Measurements from ENCODE around the gene JAM3. TPM values are rescaled to one million over a fixed set of nuclear protein-coding genes. Genes with fewer than 3 reads are reported as not detected.

The JAM3 gene
- total RNA-seq, 2 donors from 2014 or later, result 9.6 to 13.2 TPM

GRCh38 chr11:134155946-134156865 is 87.3 kb downstream of the JAM3 start:
- TF ChIP-seq, protein P1, sequence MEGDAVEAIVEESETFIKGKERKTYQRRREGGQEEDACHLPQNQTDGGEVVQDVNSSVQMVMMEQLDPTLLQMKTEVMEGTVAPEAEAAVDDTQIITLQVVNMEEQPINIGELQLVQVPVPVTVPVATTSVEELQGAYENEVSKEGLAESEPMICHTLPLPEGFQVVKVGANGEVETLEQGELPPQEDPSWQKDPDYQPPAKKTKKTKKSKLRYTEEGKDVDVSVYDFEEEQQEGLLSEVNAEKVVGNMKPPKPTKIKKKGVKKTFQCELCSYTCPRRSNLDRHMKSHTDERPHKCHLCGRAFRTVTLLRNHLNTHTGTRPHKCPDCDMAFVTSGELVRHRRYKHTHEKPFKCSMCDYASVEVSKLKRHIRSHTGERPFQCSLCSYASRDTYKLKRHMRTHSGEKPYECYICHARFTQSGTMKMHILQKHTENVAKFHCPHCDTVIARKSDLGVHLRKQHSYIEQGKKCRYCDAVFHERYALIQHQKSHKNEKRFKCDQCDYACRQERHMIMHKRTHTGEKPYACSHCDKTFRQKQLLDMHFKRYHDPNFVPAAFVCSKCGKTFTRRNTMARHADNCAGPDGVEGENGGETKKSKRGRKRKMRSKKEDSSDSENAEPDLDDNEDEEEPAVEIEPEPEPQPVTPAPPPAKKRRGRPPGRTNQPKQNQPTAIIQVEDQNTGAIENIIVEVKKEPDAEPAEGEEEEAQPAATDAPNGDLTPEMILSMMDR (IDR thresholded peaks at IDR 0.05), result no peak
- TF ChIP-seq POLR2A (IDR thresholded peaks at IDR 0.05), result no peak
- WGBS, 2 donors, result 94% methylated on average over 25 to 28 of the region's 28 CpGs
- no peaks in the 10 kb centered on the region for H3K27me3 ChIP-seq
- peaks cover 0 to 9% of the 10 kb centered on the region in 2 donors for H3K36me3 ChIP-seq (replicated peaks in 1 of 2; ENCODE audit: insufficient read depth in 1 of 2, low read depth in 2 of 2)
- no peak overlapping the region for H3K4me3 ChIP-seq
- DNase-seq, result no peak
- intact Hi-C loops (cut with DNase I), result no loop called here
- ATAC-seq, result no peak
- no peak overlapping the region for H3K27ac ChIP-seq
- H3K4me1 ChIP-seq, result no peaks in the 10 kb centered on the region
- H3K9me3 ChIP-seq, result no peaks in the 10 kb centered on the region

DNA sequence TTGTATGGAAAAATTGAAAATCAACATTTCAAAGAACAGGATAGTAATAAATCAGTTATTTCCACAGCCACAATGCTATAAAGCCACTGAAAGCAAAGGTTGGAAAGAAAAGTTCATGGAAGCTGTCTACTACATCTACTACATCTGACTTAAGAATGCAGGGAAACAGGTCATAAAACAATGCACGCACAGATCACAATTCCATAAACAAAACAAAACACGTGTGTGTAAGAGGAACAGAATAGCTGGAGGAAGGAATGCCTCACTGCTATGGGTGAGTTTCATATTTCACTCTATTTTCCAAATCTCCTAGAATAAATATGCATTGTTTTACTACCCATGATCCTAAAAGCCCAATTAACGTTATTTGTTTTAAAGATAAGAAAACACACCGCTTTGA is 88.6 kb downstream of the JAM3 start:
- Histone ChIP-seq H3K27ac (no peak overlapping the region), H3K9me3 (no peaks in the 10 kb centered on the region), H3K27me3 (no peaks in the 10 kb centered on the region), H3K4me3 (no peak overlapping the region), H3K36me3 (replicated peaks in 1 of 2; ENCODE audit: insufficient read depth in 1 of 2, low read depth in 2 of 2) (peaks cover 0 to 10% of the 10 kb centered on the region in 2 donors), H3K4me1 (no peaks in the 10 kb centered on the region)
- no peak for TF ChIP-seq POLR2A (IDR thresholded peaks at IDR 0.05)
- TF ChIP-seq, protein P1 (IDR thresholded peaks at IDR 0.05), result no peak
- intact Hi-C loops (cut with DNase I), result no loop called here
- no peak for DNase-seq
- WGBS, 2 donors, result 57 to 63% methylated on average over 4 of the region's 4 CpGs
- ATAC-seq, result no peak

- no peaks in the 10 kb centered on the region for H3K9me3 ChIP-seq
- 93 to 95% methylated on average over 9 of the region's 9 CpGs for WGBS, 2 donors
- H3K4me1 ChIP-seq, result no peaks in the 10 kb centered on the region
- no peak for DNase-seq
- H3K27me3 ChIP-seq, result no peaks in the 10 kb centered on the region
- TF ChIP-seq, protein P1 (IDR thresholded peaks at IDR 0.05), result no peak
- TF ChIP-seq POLR2A (IDR thresholded peaks at IDR 0.05), result no peak
- intact Hi-C loops (cut with DNase I), result no loop called here
- H3K36me3 ChIP-seq (replicated peaks in 1 of 2; ENCODE audit: insufficient read depth in 1 of 2, low read depth in 2 of 2), result peaks cover 0 to 10% of the 10 kb centered on the region in 2 donors
- no peak for ATAC-seq
- H3K27ac ChIP-seq, result no peak overlapping the region
- no peak overlapping the region for H3K4me3 ChIP-seq
Observed at GRCh38 chr11:134158023-134158422, 89.2 kb downstream of the JAM3 start.

GRCh38 chr11:134159652-134160051 is 90.8 kb downstream of the JAM3 start:
- peaks cover 0 to 10% of the 10 kb centered on the region in 2 donors for H3K36me3 ChIP-seq (replicated peaks in 1 of 2; ENCODE audit: insufficient read depth in 1 of 2, low read depth in 2 of 2)

More at GRCh38 chr11:134159652-134160051, 90.8 kb downstream of the JAM3 start:
- Histone ChIP-seq H3K4me1 (no peaks in the 10 kb centered on the region), H3K4me3 (no peak overlapping the region), H3K9me3 (no peaks in the 10 kb centered on the region), H3K27ac (no peak overlapping the region), H3K27me3 (no peaks in the 10 kb centered on the region)
- ATAC-seq (no peak), DNase-seq (no peak)
- 93 to 96% methylated on average over 7 to 9 of the region's 9 CpGs for WGBS, 2 donors
- TF ChIP-seq POLR2A (IDR thresholded peaks at IDR 0.05), result no peak
- TF ChIP-seq, protein P1 (IDR thresholded peaks at IDR 0.05), result no peak
- intact Hi-C loops (cut with DNase I), result no loop called here
